Sigmoid colon (tissue), 3 donors: ENCODE results near the gene DGKI.

Experiments
- CTCF ChIP-seq, 4 experiments: fragments of 450-650 bp in 3 of 4; fragments of 200-600 bp in 1 of 4; IDR thresholded peaks; one replicate each; pipeline ENCODE4 v1.5.1; 2016 to 2019; ENCODE audit warnings: antibody characterized with exemption in 4 of 4, mild to moderate bottlenecking in 3 of 4, moderate library complexity in 2 of 4
- POLR2A ChIP-seq, 2 donors: fragments of 450-650 bp; IDR thresholded peaks; one replicate each; pipeline ENCODE4 v1.6.1; 2016; ENCODE audit warnings: antibody characterized with exemption in 2 of 2, mild to moderate bottlenecking in 2 of 2, moderate library complexity in 2 of 2

GRCh38 chr7:137716061-137716460 is 130.7 kb downstream of the DGKI start:
- TF ChIP-seq POLR2A (IDR thresholded peaks at IDR 0.05) (no peak), CTCF (IDR thresholded peaks at IDR 0.05) (no peak)
